ENCODE data around the gene KIAA1217. TPM values are rescaled to one million over a fixed set of nuclear protein-coding genes. Genes with fewer than 3 reads are reported as not detected.
"Not testable (repeated sequence)": the region's sequence is repeated elsewhere in the genome, so short reads cannot be mapped to it uniquely, and the experiment has no call there.

KIAA1217 gene
- total RNA-seq, 1 experiment from 2014 or later = 1.5 TPM

DNA sequence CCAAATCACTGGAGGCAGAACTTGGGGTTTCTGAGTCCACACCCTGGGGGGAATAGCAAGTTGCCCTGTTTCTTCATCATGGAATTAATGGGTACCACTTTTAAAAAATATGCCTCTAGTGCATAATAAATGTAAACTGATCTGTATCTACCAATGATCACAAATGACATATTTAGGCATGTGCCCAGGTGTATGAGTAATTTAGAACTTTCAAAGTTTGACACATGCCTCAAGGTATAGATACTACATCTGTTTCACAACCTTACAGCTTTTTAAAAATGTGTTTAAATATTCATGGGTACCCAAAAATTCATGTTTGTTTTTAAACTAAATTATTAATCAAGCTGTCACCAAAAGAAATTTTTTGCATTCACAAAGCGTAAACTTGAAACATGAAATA, 226.0 kb downstream of the KIAA1217 start:
- no peak for DNase-seq (ENCODE audit: low read depth, low spot score)
- in situ Hi-C loops (cut with HindIII; ENCODE audit: low pct_unique_long_range_greater_than_20kb, low sequenced_read_pairs) = no loop called here

DNA sequence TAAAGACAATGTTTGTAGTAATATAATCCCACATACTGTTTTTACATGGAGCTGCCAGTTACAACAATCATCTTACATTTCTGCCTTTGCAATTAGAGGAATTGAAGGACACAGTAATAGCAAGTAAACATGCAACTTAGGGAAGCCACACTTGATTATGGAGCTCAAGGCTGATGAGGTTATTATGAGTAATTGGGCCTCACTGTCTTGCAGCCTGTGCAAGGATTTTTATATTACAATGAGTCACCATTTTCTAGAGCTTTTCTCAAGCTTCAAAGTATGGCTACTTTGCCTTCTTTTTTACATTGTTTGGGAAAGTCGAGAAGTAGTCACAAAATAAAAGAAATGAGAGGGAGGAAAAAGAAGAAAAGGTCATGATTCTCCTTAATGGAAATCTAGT, 226.4 kb downstream of the KIAA1217 start:
- no peak for DNase-seq (ENCODE audit: low read depth, low spot score)
- in situ Hi-C loops (cut with HindIII; ENCODE audit: low pct_unique_long_range_greater_than_20kb, low sequenced_read_pairs) = no loop called here

DNA sequence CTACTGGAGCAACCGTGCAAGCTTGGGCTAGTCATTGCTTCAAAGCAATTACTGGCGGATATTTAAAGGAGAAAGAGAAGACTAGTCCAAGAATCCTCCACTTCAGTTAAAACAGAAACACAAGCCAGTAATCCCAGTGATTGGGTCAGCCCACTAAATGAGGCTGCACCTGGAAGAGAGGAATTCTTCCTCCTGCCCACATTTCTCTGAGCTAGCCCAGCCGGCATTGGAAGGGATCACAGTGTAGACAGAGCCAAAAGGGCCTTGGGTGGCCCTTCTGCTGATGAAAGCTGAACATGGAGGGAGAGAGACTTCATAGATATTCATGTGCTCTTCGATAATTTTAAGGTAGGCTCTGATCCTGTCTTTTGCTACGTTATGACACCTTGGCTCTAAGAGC, 228.4 kb downstream of the KIAA1217 start:
- no peak for DNase-seq (ENCODE audit: low read depth, low spot score)
- in situ Hi-C loops (cut with HindIII; ENCODE audit: low pct_unique_long_range_greater_than_20kb, low sequenced_read_pairs) = no loop called here

DNA sequence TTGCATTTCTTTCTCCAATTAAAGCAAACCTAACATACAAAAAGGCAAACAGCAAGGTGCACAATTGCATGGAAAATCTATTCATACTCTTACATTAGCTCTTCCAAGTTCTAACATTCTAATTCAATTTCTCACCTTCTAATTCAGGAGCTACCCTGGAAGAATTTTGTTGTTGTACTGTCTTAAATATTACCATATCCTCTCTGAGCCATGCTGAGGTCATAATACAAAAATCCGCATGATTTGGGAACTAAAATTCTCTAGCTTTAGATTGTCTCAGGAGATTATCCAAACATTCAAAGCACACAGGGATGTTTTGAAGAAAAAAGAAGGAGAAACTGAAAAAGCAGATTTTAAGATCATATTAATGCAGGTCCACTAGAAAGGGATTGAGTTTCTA, 229.9 kb downstream of the KIAA1217 start:
- in situ Hi-C loops (cut with HindIII; ENCODE audit: low pct_unique_long_range_greater_than_20kb, low sequenced_read_pairs) = no loop called here
- DNase-seq (ENCODE audit: low read depth, low spot score) = no peak

DNA sequence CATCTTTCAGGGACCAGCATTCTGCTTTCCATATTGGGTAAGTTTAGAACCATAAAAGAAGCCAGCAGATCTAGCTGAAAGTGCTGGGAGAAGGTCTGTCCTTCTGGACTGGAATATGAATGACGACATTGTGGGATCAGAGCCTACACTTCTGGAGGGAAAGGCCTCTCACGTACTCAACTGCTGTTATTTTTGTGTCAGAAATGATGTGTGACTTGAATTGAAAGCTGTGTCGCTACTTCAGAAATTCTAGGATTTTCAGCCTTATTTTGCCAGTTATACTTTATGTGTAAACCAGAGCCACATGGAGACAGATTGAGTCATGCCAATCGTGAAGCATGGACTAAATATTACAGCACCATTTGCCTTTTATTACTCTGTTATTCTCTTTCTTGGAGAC, 231.0 kb downstream of the KIAA1217 start:
- no peak for DNase-seq (ENCODE audit: low read depth, low spot score)
- in situ Hi-C loops (cut with HindIII; ENCODE audit: low pct_unique_long_range_greater_than_20kb, low sequenced_read_pairs) = no loop called here

DNA sequence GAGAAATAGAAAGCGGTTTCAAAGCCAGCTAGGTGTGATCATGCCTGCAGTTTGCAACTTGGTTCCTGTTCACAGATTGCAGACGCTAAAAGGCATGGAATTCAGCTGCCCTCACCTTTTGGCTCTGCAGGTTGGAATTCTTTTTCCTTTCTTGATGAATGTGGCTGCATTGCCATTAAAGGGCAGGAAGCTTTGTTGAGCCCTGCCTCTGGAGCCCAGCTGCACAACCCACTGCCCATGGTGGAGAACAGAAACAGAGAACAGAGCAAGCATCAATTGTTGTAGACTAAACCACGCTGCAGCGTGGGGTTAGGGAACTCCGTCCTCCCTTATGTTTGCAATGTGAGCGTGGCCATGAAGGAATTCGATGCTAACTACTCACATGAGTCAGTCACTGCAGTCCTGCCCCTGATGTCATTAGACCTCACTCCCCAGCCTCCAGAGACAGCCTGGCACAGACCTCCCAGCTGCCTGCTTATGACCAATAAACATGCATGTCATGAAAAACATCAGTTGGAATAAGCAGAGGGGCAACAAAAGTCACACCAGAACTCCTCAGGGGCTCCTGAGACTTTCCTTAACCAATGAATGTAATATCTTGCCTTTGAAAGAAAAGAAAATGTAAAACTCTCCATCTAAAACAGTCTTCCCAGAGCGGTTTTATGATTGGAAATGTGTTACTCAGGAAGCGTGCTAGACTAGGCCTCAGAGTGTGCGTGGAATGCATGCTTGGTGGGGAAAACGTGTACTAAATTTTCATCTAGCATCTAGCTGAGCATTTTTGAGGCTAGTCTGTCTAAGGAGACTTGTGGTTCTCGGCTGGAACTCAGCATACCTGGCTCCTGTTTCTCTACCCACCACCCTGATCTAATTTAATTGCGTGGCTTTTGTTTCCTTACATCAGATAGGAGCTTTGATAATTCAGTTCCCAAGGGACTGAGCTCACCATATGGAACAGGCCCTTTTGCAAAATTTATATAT, 232.2 kb downstream of the KIAA1217 start:
- in situ Hi-C loops (cut with HindIII; ENCODE audit: low pct_unique_long_range_greater_than_20kb, low sequenced_read_pairs) = no loop called here
- DNase-seq (ENCODE audit: low read depth, low spot score) = no peak

DNA sequence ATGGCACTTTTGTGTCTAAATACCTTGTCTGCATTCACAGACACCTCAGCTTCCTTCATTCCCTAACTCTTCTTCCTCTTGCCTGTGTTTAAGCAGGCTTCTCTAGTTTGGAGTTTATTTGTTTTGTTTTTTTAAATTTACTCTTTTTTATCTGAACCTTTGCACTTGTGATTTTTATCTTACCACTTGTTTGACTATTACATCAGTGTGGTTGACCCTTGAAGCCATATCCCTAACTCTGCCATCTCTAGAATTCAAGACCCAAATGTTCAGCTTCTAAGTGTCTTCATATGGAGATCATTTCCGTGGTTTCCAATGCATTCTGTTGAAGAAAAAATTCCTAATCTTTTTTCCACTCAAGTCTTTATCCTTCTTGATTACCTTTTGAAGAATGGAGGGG, 233.3 kb downstream of the KIAA1217 start:
- no peak for DNase-seq (ENCODE audit: low read depth, low spot score)
- in situ Hi-C loops (cut with HindIII; ENCODE audit: low pct_unique_long_range_greater_than_20kb, low sequenced_read_pairs) = no loop called here

DNA sequence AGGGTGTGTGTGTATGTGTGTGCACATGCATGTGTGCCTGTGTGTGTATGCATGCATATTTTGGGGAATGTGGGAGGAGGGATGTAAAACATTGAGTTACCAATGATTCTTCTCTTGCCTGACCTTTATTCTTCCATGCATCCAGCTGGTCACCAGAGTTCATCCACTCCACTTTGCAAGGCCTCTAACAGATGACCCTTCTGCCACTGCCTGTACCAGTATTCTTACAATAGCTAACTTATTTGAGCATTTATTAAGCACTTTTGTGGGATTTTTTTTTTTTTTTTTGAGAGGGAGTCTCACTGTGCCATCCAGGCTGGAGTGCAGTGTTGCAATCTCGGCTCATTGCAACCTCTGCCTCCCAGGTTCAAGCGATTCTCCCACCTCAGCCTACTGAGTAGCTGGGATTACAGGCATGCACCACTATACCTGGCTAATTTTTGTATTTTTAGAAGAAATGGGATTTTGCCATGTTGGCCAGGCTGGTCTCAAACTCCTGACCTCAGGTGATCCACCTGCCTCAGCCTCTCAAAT, 233.8 kb downstream of the KIAA1217 start:
- DNase-seq (ENCODE audit: low read depth, low spot score); in situ Hi-C loops (cut with HindIII; ENCODE audit: low pct_unique_long_range_greater_than_20kb, low sequenced_read_pairs): not testable (repeated sequence)

DNA sequence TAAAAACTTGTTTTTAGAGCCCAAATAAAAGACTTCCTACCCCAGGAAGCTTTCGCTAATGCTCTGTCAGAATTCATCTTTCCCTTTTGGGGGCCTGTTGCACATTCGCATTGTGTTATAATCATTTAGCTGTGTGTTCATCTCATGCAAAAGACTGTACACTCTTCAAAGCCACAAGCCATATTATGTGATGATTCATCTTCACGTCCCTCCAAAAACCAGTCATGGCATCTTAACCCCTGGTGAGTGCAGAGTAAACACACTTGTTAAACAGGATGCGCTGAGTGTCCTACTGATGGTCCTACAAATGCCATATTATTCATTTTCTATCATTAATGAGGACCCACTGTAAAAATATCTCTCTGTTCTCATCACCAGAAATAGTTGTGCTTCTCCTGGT, 235.4 kb downstream of the KIAA1217 start:
- DNase-seq (ENCODE audit: low read depth, low spot score) = peak; percentile 36
- in situ Hi-C loops (cut with HindIII; ENCODE audit: low pct_unique_long_range_greater_than_20kb, low sequenced_read_pairs) = no loop called here

DNA sequence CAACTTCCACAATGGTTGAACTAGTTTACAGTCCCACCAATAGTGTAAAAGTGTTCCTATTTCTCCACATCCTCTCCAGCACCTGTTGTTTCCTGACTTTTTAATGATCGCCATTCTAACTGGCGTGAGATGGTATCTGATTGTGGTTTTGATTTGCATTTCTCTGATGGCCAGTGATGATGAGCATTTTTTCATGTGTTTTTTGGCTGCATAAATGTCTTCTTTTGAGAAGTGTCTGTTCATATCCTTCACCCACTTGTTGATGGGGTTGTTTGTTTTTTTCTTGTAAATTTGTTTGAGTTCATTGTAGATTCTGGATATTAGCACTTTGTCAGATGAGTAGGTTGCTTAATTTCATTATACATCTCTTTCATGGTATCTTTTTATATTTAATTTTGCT, 237.0 kb downstream of the KIAA1217 start:
- in situ Hi-C loops (cut with HindIII; ENCODE audit: low pct_unique_long_range_greater_than_20kb, low sequenced_read_pairs); DNase-seq (ENCODE audit: low read depth, low spot score): not testable (repeated sequence)

DNA sequence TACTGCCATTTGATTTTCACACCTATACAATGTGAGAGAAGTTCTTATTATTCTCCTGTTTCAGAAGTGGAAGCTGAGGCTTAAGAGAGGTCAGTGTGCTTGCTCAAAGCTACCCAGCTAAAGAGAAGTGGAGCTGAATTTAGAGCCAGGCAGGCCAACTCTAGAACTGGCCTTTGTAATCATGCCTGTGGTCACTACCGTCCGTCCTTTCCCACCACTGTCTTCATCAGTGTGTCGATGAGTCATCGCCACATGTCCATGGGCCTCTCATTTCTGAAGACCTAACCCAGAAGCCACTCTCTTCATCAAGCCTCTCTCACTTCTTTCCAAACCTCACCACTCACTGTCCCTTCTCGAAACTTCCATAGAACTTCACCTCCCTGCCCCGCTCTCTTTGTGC, 237.8 kb downstream of the KIAA1217 start:
- in situ Hi-C loops (cut with HindIII; ENCODE audit: low pct_unique_long_range_greater_than_20kb, low sequenced_read_pairs) = no loop called here
- DNase-seq (ENCODE audit: low read depth, low spot score) = peak; percentile 67

DNA sequence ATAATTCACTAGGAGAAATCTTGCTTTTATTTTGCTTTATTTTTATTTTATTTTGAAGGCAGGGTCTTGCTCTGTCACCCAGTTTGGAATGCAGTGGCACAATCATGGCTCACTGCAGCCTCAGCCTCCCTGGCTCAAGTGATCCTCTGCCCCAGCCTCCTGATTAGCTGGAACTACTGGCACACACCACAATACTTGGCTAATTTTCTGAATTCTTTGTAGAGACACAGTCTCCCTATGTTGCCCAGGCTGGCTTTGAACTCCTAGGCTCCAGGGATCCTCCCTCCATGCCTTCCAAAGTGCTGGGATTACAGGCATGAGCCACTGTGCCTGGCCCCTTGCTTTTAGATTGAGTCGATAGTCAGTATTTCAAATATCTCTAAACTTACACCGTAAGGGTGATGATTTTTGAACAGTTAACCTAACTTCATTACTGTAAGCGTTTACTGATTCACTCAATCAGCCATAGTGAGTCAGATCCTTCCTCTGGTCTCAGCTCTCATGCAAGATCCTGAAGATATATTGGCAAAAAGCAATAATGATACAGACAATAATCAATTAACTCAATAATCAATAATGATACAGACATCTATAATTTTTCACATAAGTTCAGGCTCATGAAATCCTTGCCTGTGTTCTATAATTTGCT, 239.5 kb downstream of the KIAA1217 start:
- DNase-seq (ENCODE audit: low read depth, low spot score) = no peak
- in situ Hi-C loops (cut with HindIII; ENCODE audit: low pct_unique_long_range_greater_than_20kb, low sequenced_read_pairs) = no loop called here

DNA sequence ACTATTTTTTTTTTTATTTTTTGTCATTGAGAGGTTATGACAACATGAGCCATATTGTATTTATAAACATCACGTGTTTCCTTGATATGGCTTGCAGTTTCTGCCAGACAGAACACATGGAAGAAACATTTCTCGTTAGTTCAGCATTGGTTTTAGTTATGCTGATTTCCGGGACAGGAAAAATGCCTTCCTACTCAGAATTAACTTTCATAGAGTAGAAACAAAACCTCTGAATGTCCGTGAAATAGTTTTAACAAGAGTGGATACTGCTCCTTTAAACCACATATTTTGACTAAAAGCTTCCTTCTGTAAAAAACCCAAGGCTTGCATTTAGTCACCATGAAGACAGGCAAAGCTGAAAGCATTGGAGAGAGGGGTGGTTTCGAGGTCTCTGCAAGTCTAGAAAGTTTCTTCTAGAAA, 240.4 kb downstream of the KIAA1217 start:
- in situ Hi-C loops (cut with HindIII; ENCODE audit: low pct_unique_long_range_greater_than_20kb, low sequenced_read_pairs) = no loop called here
- DNase-seq (ENCODE audit: low read depth, low spot score) = peak; percentile 37

DNA sequence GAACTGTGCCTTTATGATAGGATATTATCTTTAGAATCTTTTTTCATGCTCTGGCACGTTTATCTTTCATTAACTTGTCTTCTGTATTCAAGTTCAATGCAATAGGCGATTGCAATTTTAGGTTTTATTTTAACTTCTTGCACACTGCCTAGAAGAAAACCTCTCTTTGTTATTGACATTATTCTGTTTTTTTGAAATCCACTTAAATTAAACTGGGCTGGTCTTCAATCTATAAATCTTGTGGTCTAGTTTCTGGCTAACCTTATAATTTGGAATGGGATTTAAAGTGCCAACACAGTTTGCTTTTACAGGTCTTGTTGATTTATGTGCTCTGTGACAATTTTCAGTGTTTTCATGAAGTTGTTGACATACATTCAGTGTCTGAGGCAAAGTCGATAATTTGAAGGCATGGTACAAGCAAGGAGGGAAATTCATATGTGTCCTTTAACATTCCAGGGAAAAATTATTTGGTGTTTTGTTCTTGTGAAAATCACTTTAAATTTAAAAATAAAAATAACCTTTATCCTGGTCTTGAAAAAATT, 240.9 kb downstream of the KIAA1217 start:
- DNase-seq (ENCODE audit: low read depth, low spot score) = no peak
- in situ Hi-C loops (cut with HindIII; ENCODE audit: low pct_unique_long_range_greater_than_20kb, low sequenced_read_pairs) = no loop called here

DNA sequence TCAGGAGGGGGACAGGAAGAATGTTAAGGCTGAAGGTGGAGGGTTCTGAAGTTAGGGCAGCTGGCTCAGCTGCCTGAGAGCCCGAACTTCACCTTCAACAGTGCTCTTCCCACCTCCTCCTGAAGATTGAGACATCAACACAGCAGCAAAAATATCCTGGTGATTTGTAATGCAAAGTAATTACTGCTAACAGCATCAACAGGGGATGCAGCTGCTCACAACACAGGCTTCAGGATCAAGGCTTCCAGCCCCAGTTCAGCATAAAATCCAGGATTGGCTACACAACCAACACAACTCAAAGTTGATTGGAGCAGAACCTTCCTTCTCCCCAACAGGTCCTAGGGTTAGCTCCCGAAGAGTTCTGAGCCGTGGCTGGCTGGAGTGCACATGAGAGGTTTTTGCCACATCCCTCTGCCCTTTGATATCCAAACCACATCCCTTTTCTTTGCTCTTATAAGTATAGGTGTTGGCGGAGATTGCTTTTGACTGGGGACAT, 242.4 kb downstream of the KIAA1217 start:
- in situ Hi-C loops (cut with HindIII; ENCODE audit: low pct_unique_long_range_greater_than_20kb, low sequenced_read_pairs) = no loop called here
- no peak for DNase-seq (ENCODE audit: low read depth, low spot score)

DNA sequence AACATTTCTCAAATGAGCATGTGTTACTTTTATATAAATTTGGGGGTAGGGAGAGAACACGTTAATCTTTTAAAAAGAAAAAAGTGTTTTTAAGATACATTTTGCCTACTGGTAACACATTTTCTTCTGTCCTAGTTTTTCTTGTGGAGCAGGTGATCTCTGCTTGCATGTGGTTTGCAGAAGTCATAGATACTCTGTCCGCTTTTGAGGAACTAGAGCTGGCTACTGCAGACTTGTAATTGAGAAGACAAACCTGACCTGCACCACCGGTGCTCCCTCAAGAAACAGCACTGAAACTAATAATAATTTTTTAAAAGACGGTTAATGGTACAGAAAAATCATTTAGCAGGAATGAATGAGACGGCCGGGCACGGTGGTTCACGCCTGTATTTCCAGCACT, 243.1 kb downstream of the KIAA1217 start:
- no peak for DNase-seq (ENCODE audit: low read depth, low spot score)
- in situ Hi-C loops (cut with HindIII; ENCODE audit: low pct_unique_long_range_greater_than_20kb, low sequenced_read_pairs) = no loop called here

DNA sequence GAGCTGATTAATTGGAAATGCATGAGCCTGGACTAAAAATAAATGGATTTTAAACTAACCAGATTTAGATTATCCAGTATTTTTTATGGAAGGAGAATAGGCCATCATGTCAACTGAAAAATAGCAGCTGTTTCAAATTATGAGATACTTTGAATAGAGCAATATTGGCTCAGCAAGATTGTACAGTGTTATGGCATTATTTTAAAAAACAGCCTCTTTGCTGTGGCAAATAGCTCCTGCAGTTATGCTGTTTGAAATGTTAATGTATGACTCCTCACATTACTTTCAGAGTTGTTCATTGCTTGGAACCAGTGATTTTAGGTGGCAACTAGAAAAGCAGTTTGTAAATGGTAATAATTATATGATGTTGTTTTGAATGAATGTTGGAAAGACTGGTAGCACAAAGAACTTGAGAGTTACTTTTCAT, 244.5 kb downstream of the KIAA1217 start:
- no peak for DNase-seq (ENCODE audit: low read depth, low spot score)

DNA sequence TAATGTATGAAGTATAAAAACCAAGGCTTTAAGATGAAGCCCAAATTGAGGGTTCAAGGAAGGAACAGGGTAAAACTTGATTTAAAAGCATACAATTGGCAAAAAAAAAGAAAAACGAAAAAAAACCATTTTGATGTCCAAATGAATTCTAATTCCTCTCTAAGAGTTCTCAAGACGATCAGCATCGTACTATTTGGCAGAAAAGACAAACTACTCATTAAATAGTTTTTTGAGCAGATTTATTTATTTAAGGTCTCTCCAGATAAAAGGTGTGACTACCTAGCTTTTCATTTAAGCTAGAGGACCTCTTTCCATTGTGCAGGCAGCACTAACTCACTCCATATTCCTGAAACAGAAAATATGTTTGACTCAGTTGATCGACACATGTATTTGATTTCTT, 245.0 kb downstream of the KIAA1217 start:
- DNase-seq (ENCODE audit: low read depth, low spot score) = no peak
- in situ Hi-C loops (cut with HindIII; ENCODE audit: low pct_unique_long_range_greater_than_20kb, low sequenced_read_pairs) = no loop called here

More for the DNA sequence above, 244.5 kb downstream of the KIAA1217 start:
- in situ Hi-C loops (cut with HindIII; ENCODE audit: low pct_unique_long_range_greater_than_20kb, low sequenced_read_pairs) = no loop called here
